IPS-20b (cell line): ENCODE results near the gene PUSL1.

Source experiments
- H3K27ac ChIP-seq: one replicate; pipeline ENCODE4 v1.5.1; 2013; ENCODE audit warnings: low read length
- H3K27me3 ChIP-seq: 2 replicates; pipeline ENCODE4 v1.6.1; 2013; ENCODE audit warnings: mild to moderate bottlenecking, low read length, inconsistent platforms; ENCODE audit not compliant: insufficient read depth
- H3K36me3 ChIP-seq: 2 replicates; pipeline ENCODE4 v1.6.1; 2013; ENCODE audit warnings: low read depth, mild to moderate bottlenecking, inconsistent platforms, low read length, moderate library complexity; ENCODE audit not compliant: insufficient read depth
- H3K4me1 ChIP-seq: 2 replicates; pipeline ENCODE4 v1.6.1; 2013; ENCODE audit warnings: mild to moderate bottlenecking, control low read depth, inconsistent platforms, low read length, moderate library complexity; ENCODE audit not compliant: insufficient read depth
- H3K4me3 ChIP-seq: 2 replicates; pipeline ENCODE4 v1.5.1; 2013; ENCODE audit warnings: mild to moderate bottlenecking, low read length, inconsistent platforms
- H3K9ac ChIP-seq: 2 replicates; pipeline ENCODE4 v1.6.1; 2013; ENCODE audit warnings: low read depth, mild to moderate bottlenecking, inconsistent platforms, low read length, moderate library complexity
- H3K9me3 ChIP-seq: 2 replicates; pipeline ENCODE4 v1.6.1; 2013; ENCODE audit warnings: mild to moderate bottlenecking, low read depth, low read length, inconsistent platforms; ENCODE audit not compliant: insufficient read depth

The PUSL1 gene

GRCh38 chr1:1307923-1308755, at the start of gene PUSL1, which contains the start of gene ACAP3:
TSS of gene PUSL1 (plus strand) at chr1:1308597. CDS start at chr1:1308644, 47 bp downstream.
TSS of gene ACAP3 (minus strand) at chr1:1307930. CDS start at chr1:1307815, 115 bp downstream.
- Histone ChIP-seq H3K36me3 (peaks cover 26% of the 10 kb centered on the region), H3K9ac (peak within 1 kb of the TSS; percentile 73), H3K4me1 (peaks cover 15% of the 10 kb centered on the region)

GRCh38 chr1:1259119-1259488, 49.3 kb upstream of the PUSL1 start:
- Histone ChIP-seq H3K9ac (no peak overlapping the region), H3K9me3 (no peaks in the 10 kb centered on the region), H3K36me3 (peaks cover 81% of the 10 kb centered on the region), H3K27me3 (no peaks in the 10 kb centered on the region), H3K4me1 (0 out of 2 replicates have a peak, but pooled peaks cover 3% of the 10 kb centered on the region), H3K4me3 (no peak overlapping the region), H3K27ac (no peak overlapping the region)

More at GRCh38 chr1:1307923-1308755, at the start of gene PUSL1, which contains the start of gene ACAP3:
- H3K27me3 ChIP-seq: peaks cover 8% of the 10 kb centered on the region; the same call in 1 of the 2 replicates
- H3K4me3 ChIP-seq: peak within 1 kb of the TSS; percentile 81
- no peaks in the 10 kb centered on the region for H3K9me3 ChIP-seq
- no peak within 1 kb of the TSS for H3K27ac ChIP-seq

- 0 out of 2 replicates have a peak, but pooled peaks cover 3% of the 10 kb centered on the region for H3K4me1 ChIP-seq
- no peak overlapping the region for H3K4me3 ChIP-seq
- no peak overlapping the region for H3K27ac ChIP-seq
- H3K9ac ChIP-seq: no peak overlapping the region
- H3K27me3 ChIP-seq: no peaks in the 10 kb centered on the region
- peaks cover 81% of the 10 kb centered on the region for H3K36me3 ChIP-seq
- no peaks in the 10 kb centered on the region for H3K9me3 ChIP-seq
Measured at GRCh38 chr1:1259540-1259939, 48.9 kb upstream of the PUSL1 start.

GRCh38 chr1:1259951-1260600, 48.3 kb upstream of the PUSL1 start:
- Histone ChIP-seq H3K27me3 (no peaks in the 10 kb centered on the region), H3K9me3 (no peaks in the 10 kb centered on the region), H3K4me1 (0 out of 2 replicates have a peak, but pooled peaks cover 3% of the 10 kb centered on the region), H3K27ac (no peak overlapping the region), H3K36me3 (peaks cover 80% of the 10 kb centered on the region), H3K4me3 (no peak overlapping the region), H3K9ac (no peak overlapping the region)

GRCh38 chr1:1260843-1261560, 47.4 kb upstream of the PUSL1 start:
- Histone ChIP-seq H3K36me3 (peaks cover 75% of the 10 kb centered on the region), H3K27me3 (no peaks in the 10 kb centered on the region), H3K9ac (no peak overlapping the region), H3K4me3 (no peak overlapping the region), H3K9me3 (no peaks in the 10 kb centered on the region), H3K27ac (no peak overlapping the region), H3K4me1 (0 out of 2 replicates have a peak, but pooled peaks cover 3% of the 10 kb centered on the region)

- Histone ChIP-seq H3K27me3 (no peaks in the 10 kb centered on the region), H3K9me3 (no peaks in the 10 kb centered on the region), H3K9ac (no peak overlapping the region), H3K36me3 (peaks cover 68% of the 10 kb centered on the region), H3K4me1 (0 out of 2 replicates have a peak, but pooled peaks cover 3% of the 10 kb centered on the region), H3K4me3 (no peak overlapping the region), H3K27ac (no peak overlapping the region)
Measured at GRCh38 chr1:1262071-1262470, 46.3 kb upstream of the PUSL1 start.

- no peak overlapping the region for H3K27ac ChIP-seq
- no peaks in the 10 kb centered on the region for H3K27me3 ChIP-seq
- no peaks in the 10 kb centered on the region for H3K4me1 ChIP-seq
Measured at GRCh38 chr1:1262758-1263157, 45.6 kb upstream of the PUSL1 start.

GRCh38 chr1:1264026-1264425, 44.4 kb upstream of the PUSL1 start:
- Histone ChIP-seq H3K27me3 (no peaks in the 10 kb centered on the region), H3K4me1 (no peaks in the 10 kb centered on the region), H3K4me3 (no peak overlapping the region), H3K9me3 (no peaks in the 10 kb centered on the region), H3K9ac (no peak overlapping the region), H3K27ac (no peak overlapping the region), H3K36me3 (peaks cover 78% of the 10 kb centered on the region)

More at GRCh38 chr1:1262758-1263157, 45.6 kb upstream of the PUSL1 start:
- Histone ChIP-seq H3K36me3 (peaks cover 74% of the 10 kb centered on the region), H3K9me3 (no peaks in the 10 kb centered on the region), H3K9ac (no peak overlapping the region), H3K4me3 (no peak overlapping the region)

GRCh38 chr1:1264868-1265272, 43.5 kb upstream of the PUSL1 start:
- H3K4me3 ChIP-seq: no peak overlapping the region
- no peaks in the 10 kb centered on the region for H3K9me3 ChIP-seq
- H3K36me3 ChIP-seq: peaks cover 74% of the 10 kb centered on the region
- no peak overlapping the region for H3K27ac ChIP-seq
- no peak overlapping the region for H3K9ac ChIP-seq
- no peaks in the 10 kb centered on the region for H3K4me1 ChIP-seq
- no peaks in the 10 kb centered on the region for H3K27me3 ChIP-seq

GRCh38 chr1:1267488-1268283, 40.7 kb upstream of the PUSL1 start:
- Histone ChIP-seq H3K27ac (no peak overlapping the region), H3K27me3 (no peaks in the 10 kb centered on the region), H3K36me3 (peaks cover 56% of the 10 kb centered on the region), H3K4me1 (0 out of 2 replicates have a peak, but pooled peaks cover 3% of the 10 kb centered on the region), H3K9ac (no peak overlapping the region), H3K4me3 (no peak overlapping the region), H3K9me3 (no peaks in the 10 kb centered on the region)

GRCh38 chr1:1268284-1268682, 40.1 kb upstream of the PUSL1 start:
- Histone ChIP-seq H3K9ac (no peak overlapping the region), H3K27ac (no peak overlapping the region), H3K27me3 (no peaks in the 10 kb centered on the region), H3K36me3 (peaks cover 50% of the 10 kb centered on the region), H3K4me1 (0 out of 2 replicates have a peak, but pooled peaks cover 3% of the 10 kb centered on the region), H3K9me3 (no peaks in the 10 kb centered on the region), H3K4me3 (no peak overlapping the region)
